ENCODE data around the gene USP44. TPM values are rescaled to one million over a fixed set of nuclear protein-coding genes. Genes with fewer than 3 reads are reported as not detected.

Gene USP44
- total RNA-seq, 2 donors from 2014 or later = 0.54 to 2.5 TPM

GRCh38 chr12:95545303-95545702 lies 6.0 kb downstream of the USP44 start:
- no peak for DNase-seq (ENCODE audit: low spot score)
- H3K4me1 ChIP-seq (ENCODE audit: control insufficient read depth in 1 of 2, low read depth in 2 of 2) = peaks cover 0 to 9% of the 10 kb centered on the region in 2 donors
- H3K9me3 ChIP-seq = no peaks in the 10 kb centered on the region

GRCh38 chr12:95544756-95545155 lies 6.5 kb downstream of the USP44 start:
- no peak overlapping the region for H3K27ac ChIP-seq
- no peak overlapping the region for H3K4me3 ChIP-seq
- H3K4me1 ChIP-seq (ENCODE audit: control insufficient read depth in 1 of 2, low read depth in 2 of 2) = peaks cover 0 to 9% of the 10 kb centered on the region in 2 donors
- ATAC-seq (ENCODE audit: insufficient number of reproducible peaks, low FRiP score, low read depth) = no peak
- H3K36me3 ChIP-seq = no peaks in the 10 kb centered on the region
- TF ChIP-seq CTCF (IDR thresholded peaks at IDR 0.05) = no peak
- no peaks in the 10 kb centered on the region for H3K27me3 ChIP-seq (replicated peaks; ENCODE audit: insufficient read depth)
- DNase-seq (ENCODE audit: low spot score) = no peak
- no peaks in the 10 kb centered on the region for H3K9me3 ChIP-seq

More at GRCh38 chr12:95545303-95545702, 6.0 kb downstream of the USP44 start:
- no peaks in the 10 kb centered on the region for H3K27me3 ChIP-seq (replicated peaks; ENCODE audit: insufficient read depth)
- H3K36me3 ChIP-seq = no peaks in the 10 kb centered on the region
- no peak overlapping the region for H3K27ac ChIP-seq
- no peak for ATAC-seq (ENCODE audit: insufficient number of reproducible peaks, low FRiP score, low read depth)
- H3K4me3 ChIP-seq = no peak overlapping the region
- TF ChIP-seq CTCF (IDR thresholded peaks at IDR 0.05) = no peak

- no peak for ATAC-seq (ENCODE audit: insufficient number of reproducible peaks, low FRiP score, low read depth)
- no peak overlapping the region for H3K4me3 ChIP-seq
Measured at GRCh38 chr12:95543305-95543704, 8.0 kb downstream of the USP44 start.

GRCh38 chr12:95541436-95541835 lies 9.8 kb downstream of the USP44 start:
- Histone ChIP-seq H3K4me1 (ENCODE audit: control insufficient read depth in 1 of 2, low read depth in 2 of 2) (no peaks in the 10 kb centered on the region), H3K4me3 (no peak overlapping the region), H3K36me3 (no peaks in the 10 kb centered on the region), H3K27me3 (replicated peaks; ENCODE audit: insufficient read depth) (no peaks in the 10 kb centered on the region), H3K27ac (no peak overlapping the region), H3K9me3 (no peaks in the 10 kb centered on the region)
- ATAC-seq (ENCODE audit: insufficient number of reproducible peaks, low FRiP score, low read depth) (no peak), DNase-seq (ENCODE audit: low spot score) (no peak)
- no peak for TF ChIP-seq CTCF (IDR thresholded peaks at IDR 0.05)

More at GRCh38 chr12:95543305-95543704, 8.0 kb downstream of the USP44 start:
- no peaks in the 10 kb centered on the region for H3K27me3 ChIP-seq (replicated peaks; ENCODE audit: insufficient read depth)
- peaks cover 0 to 9% of the 10 kb centered on the region in 2 donors for H3K4me1 ChIP-seq (ENCODE audit: control insufficient read depth in 1 of 2, low read depth in 2 of 2)
- no peaks in the 10 kb centered on the region for H3K36me3 ChIP-seq
- H3K9me3 ChIP-seq = no peaks in the 10 kb centered on the region
- DNase-seq (ENCODE audit: low spot score) = no peak
- no peak overlapping the region for H3K27ac ChIP-seq
- no peak for TF ChIP-seq CTCF (IDR thresholded peaks at IDR 0.05)

GRCh38 chr12:95538656-95539055 lies 12.6 kb downstream of the USP44 start:
- Histone ChIP-seq H3K27ac (no peak overlapping the region), H3K27me3 (replicated peaks; ENCODE audit: insufficient read depth) (no peaks in the 10 kb centered on the region), H3K4me3 (no peak overlapping the region), H3K4me1 (ENCODE audit: control insufficient read depth in 1 of 2, low read depth in 2 of 2) (peaks cover 0 to 8% of the 10 kb centered on the region in 2 donors), H3K9me3 (no peaks in the 10 kb centered on the region), H3K36me3 (no peaks in the 10 kb centered on the region)
- TF ChIP-seq CTCF (IDR thresholded peaks at IDR 0.05) = no peak
- ATAC-seq (ENCODE audit: insufficient number of reproducible peaks, low FRiP score, low read depth) (no peak), DNase-seq (ENCODE audit: low spot score) (no peak)

All from thoracic aorta (tissue), 2 donors.